GM12892 (cell line): ENCODE measurements around the gene PRTN3.
"Not testable (repeated sequence)": the region's sequence is repeated elsewhere in the genome, so short reads cannot be mapped to it uniquely, and the experiment has no call there.

Experiments used
- POLR2A ChIP-seq: IDR thresholded peaks from 2 replicates; pipeline ENCODE4 v1.6.1; 2011; ENCODE audit warnings: low read depth, low read length, control low read depth
- POLR2AphosphoS5 ChIP-seq: IDR thresholded peaks from 2 replicates; pipeline ENCODE4 v1.6.1; 2011; ENCODE audit warnings: low read depth, low read length, control low read depth

- TF ChIP-seq POLR2A, POLR2AphosphoS5: not testable (repeated sequence)
Observed at GRCh38 chr19:891421-892200, 50.8 kb downstream of the PRTN3 start.
